NCI-H1930 (cell line): ENCODE measurements around the gene RWDD1.
"Not testable (repeated sequence)": the region's sequence is repeated elsewhere in the genome, so short reads cannot be mapped to it uniquely, and the experiment has no call there.

ENCODE experiments used
- DNase-seq, 2 experiments: peaks; one replicate each; lab custom pipeline; 2025; lab: John Stamatoyannopoulos, UW

The RWDD1 gene

GRCh38 chr6:116560130-116560529 lies 11.2 kb upstream of the RWDD1 start:
- DNase-seq = no peak

DNA sequence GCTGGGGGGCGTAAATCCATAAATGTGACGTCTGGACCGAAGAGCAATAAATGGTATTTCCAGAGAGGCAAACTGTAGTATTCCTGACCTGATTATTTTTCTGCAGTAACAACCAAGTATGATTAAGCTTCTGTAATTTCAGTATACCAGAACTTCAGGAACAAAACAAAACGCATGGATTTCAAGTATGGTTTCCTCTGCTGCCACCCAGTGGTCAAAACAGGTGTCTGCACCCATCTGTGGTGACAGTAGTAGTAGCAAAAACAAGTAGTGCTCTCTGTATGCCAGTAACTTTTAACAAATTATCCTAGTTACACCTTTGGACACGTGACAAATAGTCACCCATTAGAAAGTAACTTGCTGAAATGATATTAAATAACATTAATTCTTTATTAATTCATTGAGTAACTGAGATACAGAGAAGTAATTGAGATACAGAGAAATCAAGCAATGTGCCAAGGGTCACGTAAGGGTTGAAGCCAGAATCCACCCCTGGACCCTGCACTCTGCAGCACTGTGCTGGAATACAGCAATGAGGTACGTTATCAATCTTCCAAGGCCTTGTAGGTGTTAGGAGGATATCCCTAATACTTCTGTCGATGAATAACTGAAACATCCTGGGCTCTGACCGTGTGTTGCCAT lies 9.8 kb upstream of the RWDD1 start:
- DNase-seq = peak in 1 of 2 experiments; percentile 60

GRCh38 chr6:116562019-116562403 lies 9.3 kb upstream of the RWDD1 start:
- DNase-seq = no peak

DNA sequence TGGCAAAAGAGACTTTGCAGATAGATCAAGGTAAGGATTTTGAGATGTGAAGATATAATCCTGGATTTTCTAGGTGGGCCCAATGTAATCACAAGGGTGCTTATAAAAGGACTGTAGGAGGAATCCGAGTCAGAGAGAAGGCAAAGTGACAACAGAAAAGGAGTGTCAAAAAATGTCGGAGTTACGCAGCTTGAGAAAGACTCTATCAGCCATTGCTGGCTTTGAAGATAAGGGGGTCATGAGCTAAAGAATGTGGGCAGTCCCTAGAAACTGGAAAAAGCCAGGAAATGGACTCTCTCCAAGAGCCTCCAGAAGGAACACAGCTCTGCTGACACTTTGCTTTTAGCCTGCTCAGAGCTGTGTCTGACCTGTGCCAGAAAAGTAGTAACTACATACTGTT lies 8.7 kb upstream of the RWDD1 start:
- DNase-seq = no peak

GRCh38 chr6:116563830-116564229 lies 7.5 kb upstream of the RWDD1 start:
- no peak for DNase-seq

DNA sequence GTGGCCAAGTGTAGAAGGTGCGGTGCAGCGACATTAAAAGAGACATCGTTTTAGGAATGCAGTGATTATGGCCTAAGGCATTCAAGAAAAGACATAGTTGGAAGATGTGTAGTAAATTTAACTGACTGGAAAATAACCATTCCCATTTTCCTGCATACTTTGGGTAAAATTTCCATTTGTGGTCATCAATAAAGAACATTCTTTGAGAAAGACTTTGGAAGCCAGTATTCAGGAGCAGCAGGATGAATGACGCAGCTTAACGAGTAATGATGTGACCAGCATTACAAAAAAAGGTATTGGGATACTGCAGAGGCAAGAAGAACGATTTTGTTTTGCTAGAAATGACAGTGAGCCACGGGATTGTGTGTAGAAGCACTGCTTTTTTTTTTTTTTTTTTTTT lies 7.0 kb upstream of the RWDD1 start:
- no peak for DNase-seq

DNA sequence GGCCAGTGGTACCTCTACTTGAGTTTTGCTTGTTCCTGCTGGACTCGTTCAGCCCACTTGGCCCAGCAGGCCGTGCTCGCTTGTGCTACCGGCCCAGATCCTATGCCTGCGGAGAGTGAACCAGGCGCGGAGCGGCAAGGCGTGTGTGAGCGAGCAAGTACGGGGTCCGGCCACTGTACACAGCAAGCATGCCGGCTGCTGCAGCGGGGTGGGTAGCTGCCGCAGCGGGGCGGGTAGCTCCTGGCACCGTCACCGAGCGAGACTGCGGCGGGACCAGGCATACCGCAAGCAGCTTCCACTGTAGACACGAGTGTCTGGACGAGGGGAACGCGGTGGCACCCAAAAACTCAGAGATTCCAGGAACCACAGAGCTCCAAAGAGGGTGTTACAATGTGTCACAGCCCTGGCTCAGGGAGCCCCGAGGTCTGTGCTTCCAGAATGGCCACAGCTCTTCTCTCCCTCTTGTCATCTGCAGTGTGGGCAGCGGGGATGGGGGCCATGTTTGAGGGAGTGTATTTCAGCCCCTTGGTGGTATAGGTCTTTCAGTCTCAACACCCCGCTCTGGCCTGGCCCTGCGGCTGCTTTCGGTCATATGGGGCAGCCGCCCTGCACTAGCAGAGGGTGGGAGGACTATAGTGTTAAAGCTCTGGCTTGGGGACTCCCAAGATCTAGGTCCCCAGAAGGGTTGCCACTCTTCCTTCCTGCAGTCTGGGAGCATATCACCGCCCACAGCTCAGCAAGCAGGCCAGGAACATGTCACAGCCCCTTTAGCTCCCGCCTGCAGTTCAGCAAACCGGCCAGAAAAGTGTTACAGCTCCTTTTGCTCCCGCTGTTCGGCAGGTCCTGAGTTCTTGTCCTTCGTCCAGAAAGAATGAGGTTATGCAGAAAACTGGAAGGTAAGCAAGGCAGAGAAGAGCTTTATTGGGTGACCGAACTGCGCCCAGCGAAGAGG lies 6.1 kb upstream of the RWDD1 start:
- no peak for DNase-seq

DNA sequence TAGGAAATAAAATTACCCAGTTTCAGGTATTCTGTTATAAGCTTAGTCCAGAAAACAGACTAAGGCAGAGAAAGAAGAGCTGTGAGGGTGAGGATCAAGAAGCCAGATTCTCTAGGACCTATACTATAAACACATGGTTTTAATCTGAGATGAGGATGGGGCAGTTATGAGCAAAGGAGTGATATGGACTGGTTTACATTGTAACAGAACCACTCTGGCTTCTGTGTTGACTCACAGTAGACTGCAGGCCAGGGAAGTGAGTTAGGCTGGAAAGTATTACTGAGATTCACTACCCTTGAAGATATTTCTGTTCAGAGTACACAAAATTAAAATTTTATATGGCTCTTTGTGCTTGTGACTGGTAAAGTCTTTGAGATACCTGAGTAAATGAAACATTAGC lies 3.2 kb upstream of the RWDD1 start:
- no peak for DNase-seq

GRCh38 chr6:116568821-116569755 lies 2.2 kb upstream of the RWDD1 start:
- no peak for DNase-seq

- no peak for DNase-seq
Measured at GRCh38 chr6:116571683-116572000, 338 bp downstream of the RWDD1 start.

GRCh38 chr6:116572162-116572561 lies 858 bp downstream of the RWDD1 start:
- DNase-seq = no peak

- no peak for DNase-seq
Measured at GRCh38 chr6:116575227-116575626, 3.9 kb downstream of the RWDD1 start.

- no peak for DNase-seq
Measured at GRCh38 chr6:116577486-116577885, 6.2 kb downstream of the RWDD1 start.

DNA sequence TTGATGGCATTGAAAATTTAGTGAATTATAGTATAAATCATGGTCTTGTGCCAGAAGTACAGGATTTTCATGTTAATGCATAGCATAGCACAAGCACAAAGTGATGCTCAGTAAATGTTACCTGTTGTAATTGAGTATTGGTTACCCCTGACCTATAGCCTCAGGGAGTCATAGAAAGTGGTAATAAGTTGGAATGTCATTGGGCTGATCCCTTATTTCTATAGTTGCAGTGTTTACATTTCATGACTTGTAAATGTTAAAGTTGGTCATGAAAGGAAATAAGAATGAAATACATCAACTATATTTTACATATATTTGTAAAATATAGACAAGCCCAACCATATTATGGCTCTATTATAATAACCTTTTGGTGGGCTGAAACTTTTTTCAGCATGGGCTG lies 7.0 kb downstream of the RWDD1 start:
- no peak for DNase-seq

DNA sequence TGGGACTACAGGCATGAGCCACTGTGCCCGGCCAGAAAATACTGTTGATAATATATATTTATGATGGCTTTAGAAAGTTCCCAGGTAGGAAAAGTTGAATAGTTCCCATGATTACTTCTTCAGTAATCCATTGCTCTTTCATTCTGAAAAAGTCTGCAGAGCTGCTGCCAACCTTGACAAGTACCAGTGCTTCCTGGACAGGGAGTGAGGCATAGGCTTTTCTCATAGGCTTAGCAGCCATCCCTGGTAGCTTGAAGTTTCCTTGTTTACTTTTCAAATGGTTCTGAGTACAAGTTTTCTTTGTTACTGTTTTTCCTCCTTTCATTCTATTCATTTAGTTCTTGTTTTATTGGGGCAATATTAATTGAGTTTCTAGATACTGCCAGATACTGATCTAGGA lies 7.8 kb downstream of the RWDD1 start:
- DNase-seq = no peak

DNA sequence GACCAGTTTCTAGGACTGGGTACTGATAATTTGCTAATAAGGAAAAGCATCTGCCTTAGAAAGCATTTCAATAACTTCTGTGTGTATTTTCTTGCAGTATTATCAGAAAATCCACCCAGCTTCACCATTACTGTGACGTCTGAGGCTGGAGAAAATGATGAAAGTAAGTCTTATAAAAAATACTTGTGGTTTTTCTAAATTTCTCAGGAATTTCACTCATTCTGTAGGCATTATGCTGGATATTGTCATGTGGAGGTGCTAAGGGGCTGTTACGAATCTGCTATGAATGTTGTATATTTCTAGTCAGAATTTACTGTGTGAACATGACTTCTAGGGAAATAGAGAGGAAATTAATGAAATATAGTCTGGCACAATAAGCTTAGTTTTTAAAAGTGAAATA lies 8.9 kb downstream of the RWDD1 start:
- DNase-seq = no peak

GRCh38 chr6:116586276-116586675 lies 15.0 kb downstream of the RWDD1 start:
- DNase-seq = no peak

DNA sequence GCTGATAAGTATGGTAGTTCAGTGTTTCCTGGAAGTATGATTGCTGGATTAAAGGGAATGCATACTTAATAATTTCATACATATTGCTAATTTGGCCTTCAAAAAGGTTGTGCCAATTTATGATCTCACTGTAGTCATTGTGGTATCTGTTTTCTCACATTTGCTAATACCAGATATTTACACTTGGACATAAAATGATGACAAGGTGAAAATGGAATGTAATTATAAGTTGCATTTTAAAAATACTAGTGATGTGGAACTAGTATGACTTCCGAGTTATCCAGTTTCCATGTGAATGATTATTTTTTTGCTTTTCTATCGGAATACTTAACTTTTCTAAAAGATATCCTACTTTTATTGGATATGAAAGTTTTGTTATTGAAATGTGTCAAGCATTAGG lies 15.4 kb downstream of the RWDD1 start:
- no peak for DNase-seq

GRCh38 chr6:116595247-116595646 lies 23.9 kb downstream of the RWDD1 start:
- no peak for DNase-seq

DNA sequence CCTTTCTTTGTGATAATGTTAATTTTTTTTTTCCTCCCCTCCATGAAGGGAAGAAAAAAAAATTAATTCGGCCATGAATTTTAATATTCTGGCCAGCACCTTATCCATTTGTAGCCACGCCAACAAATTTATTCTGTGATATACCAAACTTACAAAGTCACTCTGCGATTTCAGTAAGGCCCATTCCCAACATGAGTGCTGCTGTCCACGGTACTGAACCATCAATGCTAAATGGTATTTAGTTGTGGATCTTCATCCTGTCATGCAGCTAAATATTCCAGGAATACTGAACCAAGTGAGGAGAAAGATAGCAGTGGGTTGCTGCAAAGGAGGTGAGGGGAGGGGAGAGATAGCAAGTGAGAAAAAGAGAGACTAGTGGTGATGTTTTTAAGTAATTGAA lies 25.5 kb downstream of the RWDD1 start:
- DNase-seq = no peak

- DNase-seq = not testable (repeated sequence)
Measured at GRCh38 chr6:116603916-116604315, 32.6 kb downstream of the RWDD1 start.

DNA sequence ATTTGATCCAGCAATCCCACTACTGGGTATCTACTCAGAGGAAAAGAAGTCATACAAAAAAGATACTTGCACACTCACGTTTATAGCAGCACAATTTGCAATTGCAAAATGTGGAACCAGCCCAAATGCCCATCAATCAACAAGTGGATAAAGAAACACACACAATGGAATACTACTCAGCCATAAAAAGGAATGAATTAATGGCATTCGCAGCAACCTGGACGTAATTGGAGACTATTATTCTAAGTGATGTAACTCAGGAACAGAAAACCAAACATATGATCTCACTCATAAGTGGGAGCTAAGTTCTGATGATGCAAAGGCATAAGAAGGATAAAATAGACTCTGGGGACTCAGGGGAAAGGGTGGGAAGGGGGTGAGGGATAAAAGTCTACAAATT lies 33.6 kb downstream of the RWDD1 start:
- DNase-seq = not testable (repeated sequence)

GRCh38 chr6:116605935-116606334 lies 34.6 kb downstream of the RWDD1 start:
- no peak for DNase-seq
